ENCODE measurements around the gene PSMF1.

The PSMF1 gene

DNA sequence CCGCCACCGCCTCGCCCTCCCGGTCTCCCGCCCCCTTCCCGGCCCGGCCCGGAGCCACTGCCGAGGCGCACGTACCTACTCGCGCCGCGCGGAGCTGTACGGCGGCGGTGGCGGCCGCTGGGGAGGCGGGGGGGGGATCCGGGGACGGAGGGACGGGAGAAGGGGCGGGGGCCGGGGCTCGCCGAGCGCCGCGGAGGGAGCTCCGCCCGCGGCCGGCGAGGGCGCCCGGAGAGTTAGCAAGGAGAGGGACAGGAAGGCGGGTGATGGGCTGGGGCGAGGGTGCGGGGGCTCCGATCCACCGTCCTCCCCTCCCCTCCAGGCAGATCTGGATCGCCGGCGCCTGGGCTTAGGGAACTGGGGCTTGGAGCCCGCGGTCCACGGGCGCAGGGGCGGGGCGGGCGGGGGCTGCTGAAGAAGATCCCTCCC lies 66.9 kb downstream of the PSMF1 start:
- peaks cover 10% of the 10 kb centered on the region for H3K4me1 Mint-ChIP-seq (ENCODE audit: low read depth)
- no peak overlapping the region for H3K27ac Mint-ChIP-seq
- H3K36me3 Mint-ChIP-seq (ENCODE audit: low read depth), result no peaks in the 10 kb centered on the region
- H3K27me3 Mint-ChIP-seq (ENCODE audit: low read depth), result peaks cover 39% of the 10 kb centered on the region
- H3K9me3 Mint-ChIP-seq, result no peaks in the 10 kb centered on the region
- H3K4me3 Mint-ChIP-seq, result no peak overlapping the region

DNA sequence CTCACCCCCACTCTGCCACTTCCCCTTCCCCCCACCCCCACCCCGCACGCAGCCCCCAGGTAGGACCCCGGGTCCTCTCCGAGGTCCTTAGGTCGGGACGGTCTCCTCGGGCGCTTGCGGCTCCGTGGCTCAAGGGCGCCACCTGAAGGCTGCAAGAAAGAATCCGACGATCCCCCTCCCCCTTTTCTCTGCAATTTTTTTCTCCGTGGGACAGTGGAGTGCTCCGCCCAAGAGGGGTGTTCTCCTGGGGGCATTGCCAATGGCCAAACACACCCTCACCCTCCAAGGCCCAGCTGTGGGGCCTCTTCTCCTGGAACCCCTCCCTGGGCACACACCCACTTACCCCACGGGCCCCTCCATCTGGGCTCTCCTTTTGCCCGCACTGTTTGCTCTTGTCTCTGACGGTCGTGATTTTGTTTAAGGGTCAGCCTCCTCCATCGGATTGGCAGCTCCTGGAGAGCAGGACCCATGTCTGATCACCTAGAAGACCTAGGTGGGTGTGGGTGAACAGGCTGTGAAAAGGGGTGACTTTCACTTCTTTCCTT lies 67.5 kb downstream of the PSMF1 start:
- Mint-ChIP-seq H3K27ac (no peak overlapping the region), H3K27me3 (ENCODE audit: low read depth) (peaks cover 39% of the 10 kb centered on the region), H3K4me3 (peak overlapping the region; percentile 68), H3K4me1 (ENCODE audit: low read depth) (peaks cover 10% of the 10 kb centered on the region), H3K9me3 (no peaks in the 10 kb centered on the region), H3K36me3 (ENCODE audit: low read depth) (no peaks in the 10 kb centered on the region)

DNA sequence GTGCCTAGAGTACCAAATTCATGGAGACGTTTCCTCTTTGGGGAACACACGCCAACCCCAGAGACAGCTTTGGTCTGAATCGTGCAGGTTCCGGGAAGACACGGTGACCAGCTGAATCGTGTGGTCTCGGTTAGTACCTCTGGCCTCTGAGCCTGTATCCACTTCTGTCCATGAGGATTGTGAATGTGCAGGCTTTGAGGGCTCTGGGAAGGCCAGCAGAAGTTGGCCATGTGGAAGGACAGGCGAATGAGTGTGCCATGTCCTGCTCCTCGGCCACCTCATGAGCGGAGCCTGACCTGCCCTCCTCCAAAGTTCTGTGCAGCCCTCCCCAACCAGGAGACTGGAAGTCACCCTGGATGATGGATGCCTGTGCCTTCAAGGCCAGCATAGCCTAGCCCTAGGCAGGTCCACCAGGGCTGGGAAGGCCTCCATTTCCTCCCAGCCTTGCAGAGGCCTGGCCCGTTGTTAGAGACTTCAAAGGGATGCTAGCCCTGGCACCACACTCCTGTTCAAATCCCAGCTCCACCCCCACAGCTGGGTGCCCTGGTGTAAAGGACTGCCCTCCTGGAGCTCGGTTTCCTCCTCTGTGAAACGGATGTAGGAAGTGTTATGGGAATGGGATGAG lies 68.1 kb downstream of the PSMF1 start:
- Mint-ChIP-seq H3K4me3 (no peak overlapping the region), H3K36me3 (ENCODE audit: low read depth) (no peaks in the 10 kb centered on the region), H3K27me3 (ENCODE audit: low read depth) (peaks cover 39% of the 10 kb centered on the region), H3K9me3 (no peaks in the 10 kb centered on the region), H3K27ac (no peak overlapping the region), H3K4me1 (ENCODE audit: low read depth) (peaks cover 10% of the 10 kb centered on the region)

DNA sequence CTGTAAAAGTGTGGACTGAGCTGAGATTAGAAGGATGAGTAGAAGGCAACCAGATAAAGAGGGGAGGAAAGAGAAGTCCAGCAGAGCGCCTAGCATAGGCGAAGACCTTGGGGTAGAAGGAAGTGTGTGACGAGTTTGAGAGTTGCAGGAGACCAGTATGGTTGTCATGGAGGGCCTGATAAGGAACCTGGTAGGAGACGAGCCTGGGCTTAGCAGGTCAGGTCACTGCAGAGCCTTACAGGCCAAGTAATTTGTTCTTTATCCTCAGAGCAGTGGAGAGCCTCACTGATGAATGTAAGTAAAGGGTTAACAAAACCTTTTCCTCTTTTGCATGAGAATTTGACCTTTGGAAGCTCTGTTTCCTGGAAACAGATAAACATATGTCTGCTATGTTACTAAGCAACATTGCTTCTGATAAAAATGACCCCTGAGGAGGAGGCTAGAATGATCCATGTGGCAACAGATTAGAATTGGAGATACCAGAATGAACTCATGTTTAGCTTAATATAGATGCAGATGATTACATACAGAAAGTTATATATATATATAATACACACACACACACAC lies 69.3 kb downstream of the PSMF1 start:
- H3K4me3 Mint-ChIP-seq, result no peak overlapping the region
- no peaks in the 10 kb centered on the region for H3K9me3 Mint-ChIP-seq
- H3K27me3 Mint-ChIP-seq (ENCODE audit: low read depth), result peaks cover 39% of the 10 kb centered on the region
- H3K27ac Mint-ChIP-seq, result no peak overlapping the region
- peaks cover 10% of the 10 kb centered on the region for H3K4me1 Mint-ChIP-seq (ENCODE audit: low read depth)
- no peaks in the 10 kb centered on the region for H3K36me3 Mint-ChIP-seq (ENCODE audit: low read depth)

DNA sequence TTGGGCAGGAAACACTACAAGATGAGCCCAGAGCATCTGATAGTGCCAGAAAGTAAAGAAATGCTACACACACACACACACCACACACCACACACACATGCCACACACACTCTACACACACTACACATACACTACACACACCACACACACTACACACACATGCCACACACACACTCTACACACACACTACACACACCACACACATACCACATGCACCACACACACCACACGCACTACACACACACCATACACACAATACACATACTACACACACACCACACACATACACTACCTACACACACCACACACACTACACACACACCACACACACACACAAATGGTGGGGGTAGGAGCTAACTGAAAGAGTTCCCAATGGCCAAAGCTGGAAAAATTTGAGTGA lies 69.9 kb downstream of the PSMF1 start:
- Mint-ChIP-seq H3K27me3 (ENCODE audit: low read depth) (peaks cover 36% of the 10 kb centered on the region), H3K4me1 (ENCODE audit: low read depth) (peaks cover 10% of the 10 kb centered on the region), H3K36me3 (ENCODE audit: low read depth) (no peaks in the 10 kb centered on the region), H3K9me3 (no peaks in the 10 kb centered on the region), H3K27ac (no peak overlapping the region), H3K4me3 (no peak overlapping the region)

DNA sequence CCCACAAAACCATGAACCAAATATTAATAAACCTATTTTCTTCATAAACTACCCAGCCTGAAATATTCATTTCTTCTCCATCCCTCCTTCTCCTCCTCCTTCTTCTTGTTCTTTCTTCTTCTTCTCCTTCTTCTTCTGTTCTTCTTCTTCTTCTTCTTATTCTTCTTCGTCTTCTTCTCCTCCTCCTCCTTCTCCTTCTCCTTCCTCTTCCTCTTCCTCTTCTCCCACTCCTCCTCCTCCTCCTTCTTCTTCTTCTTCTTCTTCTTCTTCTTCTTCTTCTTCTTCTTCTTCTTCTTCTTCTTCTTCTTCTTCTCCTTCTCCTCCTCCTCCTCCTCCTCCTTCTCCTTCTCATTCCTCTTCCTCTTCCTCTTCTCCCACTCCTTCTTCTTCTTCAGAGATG lies 71.4 kb downstream of the PSMF1 start:
- Mint-ChIP-seq H3K27me3 (ENCODE audit: low read depth) (peaks cover 21% of the 10 kb centered on the region), H3K9me3 (no peaks in the 10 kb centered on the region), H3K4me1 (ENCODE audit: low read depth) (peaks cover 4% of the 10 kb centered on the region), H3K27ac (no peak overlapping the region), H3K4me3 (no peak overlapping the region), H3K36me3 (ENCODE audit: low read depth) (no peaks in the 10 kb centered on the region)

DNA sequence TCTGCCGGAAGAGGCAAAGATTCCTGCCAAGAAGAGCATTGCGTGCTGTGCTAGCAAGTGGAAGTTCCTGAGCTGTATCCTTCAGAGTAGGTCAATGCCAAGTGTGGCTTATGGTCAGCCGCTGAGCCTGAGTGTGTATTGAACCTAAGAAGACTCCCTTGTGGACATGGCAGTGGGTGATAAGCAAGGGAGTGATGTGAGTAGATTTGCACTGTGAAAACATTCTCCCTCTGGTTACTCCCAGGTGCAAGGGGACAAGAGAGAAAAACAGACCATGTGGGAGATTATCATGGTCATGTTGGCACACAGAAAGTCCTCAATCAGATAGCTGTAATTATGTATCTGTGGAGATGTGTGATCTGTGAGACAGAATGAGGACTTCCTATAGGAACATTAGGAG lies 72.4 kb downstream of the PSMF1 start:
- no peaks in the 10 kb centered on the region for H3K36me3 Mint-ChIP-seq (ENCODE audit: low read depth)
- H3K27ac Mint-ChIP-seq, result no peak overlapping the region
- H3K4me3 Mint-ChIP-seq, result no peak overlapping the region
- H3K4me1 Mint-ChIP-seq (ENCODE audit: low read depth), result peaks cover 3% of the 10 kb centered on the region
- peaks cover 20% of the 10 kb centered on the region for H3K27me3 Mint-ChIP-seq (ENCODE audit: low read depth)
- no peaks in the 10 kb centered on the region for H3K9me3 Mint-ChIP-seq

DNA sequence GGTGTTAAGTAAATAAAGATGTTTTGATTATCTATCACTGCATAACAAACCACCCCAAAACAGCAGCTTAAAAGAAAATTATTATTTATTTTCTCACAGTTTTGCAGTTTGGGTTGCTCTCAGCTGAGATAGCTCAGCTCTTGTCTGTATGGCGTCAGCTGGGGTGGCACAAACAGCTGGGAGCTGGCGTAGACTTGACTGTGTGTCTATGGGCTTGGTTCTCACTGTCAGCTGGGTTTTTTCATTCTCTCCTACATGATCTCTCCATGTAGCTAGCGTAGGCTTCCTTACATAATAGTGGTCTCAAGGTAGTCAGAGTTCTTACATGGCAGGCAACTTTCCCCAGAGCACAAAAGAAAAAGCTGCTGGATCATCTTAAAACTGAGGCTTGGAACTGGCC lies 72.9 kb downstream of the PSMF1 start:
- no peaks in the 10 kb centered on the region for H3K4me1 Mint-ChIP-seq (ENCODE audit: low read depth)
- H3K27me3 Mint-ChIP-seq (ENCODE audit: low read depth), result peaks cover 15% of the 10 kb centered on the region
- no peaks in the 10 kb centered on the region for H3K36me3 Mint-ChIP-seq (ENCODE audit: low read depth)
- no peak overlapping the region for H3K4me3 Mint-ChIP-seq
- H3K27ac Mint-ChIP-seq, result no peak overlapping the region
- no peaks in the 10 kb centered on the region for H3K9me3 Mint-ChIP-seq

DNA sequence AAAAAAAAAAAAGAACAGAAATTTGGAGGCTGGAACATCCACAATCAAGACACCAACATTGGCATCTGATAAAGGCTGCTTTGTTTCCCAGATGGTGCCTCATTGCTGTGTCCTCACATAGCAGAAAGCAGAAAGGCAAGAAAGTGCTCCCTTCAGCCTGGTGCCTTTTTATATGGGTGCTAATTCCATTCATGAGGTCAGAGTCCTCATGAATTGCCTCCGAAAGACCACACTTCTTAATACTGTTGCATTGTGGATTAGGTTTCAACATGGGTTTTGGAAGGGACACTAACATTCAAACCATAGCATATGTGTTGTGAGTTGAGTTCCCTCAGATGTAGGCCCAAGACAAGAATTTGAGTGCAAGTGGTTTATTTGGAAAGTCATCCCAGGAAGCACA lies 76.8 kb downstream of the PSMF1 start:
- H3K4me3 Mint-ChIP-seq, result no peak overlapping the region
- H3K27ac Mint-ChIP-seq, result no peak overlapping the region
- H3K4me1 Mint-ChIP-seq (ENCODE audit: low read depth), result peaks cover 6% of the 10 kb centered on the region
- H3K9me3 Mint-ChIP-seq, result no peaks in the 10 kb centered on the region
- H3K27me3 Mint-ChIP-seq (ENCODE audit: low read depth), result peaks cover 3% of the 10 kb centered on the region
- no peaks in the 10 kb centered on the region for H3K36me3 Mint-ChIP-seq (ENCODE audit: low read depth)

DNA sequence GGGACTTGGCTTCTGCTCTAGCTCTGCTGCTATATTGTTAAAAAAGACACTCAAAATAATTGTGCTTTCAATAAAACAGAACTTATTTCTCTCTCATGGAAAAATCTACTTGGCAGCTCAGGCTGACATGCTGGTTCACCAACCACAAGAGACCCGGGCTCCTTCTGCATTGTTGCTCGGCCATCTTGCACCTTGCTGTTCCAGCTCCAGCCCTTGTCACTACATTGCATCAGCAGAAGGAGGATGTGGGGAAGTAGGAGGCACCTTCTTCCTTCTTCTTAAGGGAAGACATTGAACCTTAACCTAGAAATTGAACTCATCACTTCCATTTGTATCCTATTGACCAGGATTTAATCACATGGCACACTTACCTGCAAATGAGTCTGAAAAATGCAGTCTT lies 78.2 kb downstream of the PSMF1 start:
- Mint-ChIP-seq H3K27me3 (ENCODE audit: low read depth) (peaks cover 3% of the 10 kb centered on the region), H3K36me3 (ENCODE audit: low read depth) (no peaks in the 10 kb centered on the region), H3K27ac (no peak overlapping the region), H3K4me1 (ENCODE audit: low read depth) (peaks cover 8% of the 10 kb centered on the region), H3K4me3 (no peak overlapping the region), H3K9me3 (no peaks in the 10 kb centered on the region)

DNA sequence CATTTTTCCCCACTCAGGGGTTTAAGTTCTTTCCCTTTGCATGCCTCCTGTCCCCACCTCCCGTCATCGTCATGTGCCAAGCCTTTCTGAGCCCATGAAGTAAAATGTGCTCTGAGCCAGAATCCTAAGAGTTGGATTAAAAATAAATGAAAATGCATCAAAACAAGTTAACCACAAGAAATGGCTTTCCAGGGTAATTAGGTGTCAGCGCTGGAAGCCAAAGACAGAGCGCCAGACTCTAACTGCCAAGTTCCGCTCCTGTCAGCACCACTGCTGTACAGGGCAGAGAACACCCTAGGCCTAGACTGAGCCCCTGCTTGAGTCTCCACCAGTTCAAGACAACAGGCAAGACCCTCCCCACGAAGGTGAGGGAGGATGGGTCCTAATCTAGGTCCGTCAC lies 79.4 kb downstream of the PSMF1 start:
- no peaks in the 10 kb centered on the region for H3K9me3 Mint-ChIP-seq
- peaks cover 3% of the 10 kb centered on the region for H3K27me3 Mint-ChIP-seq (ENCODE audit: low read depth)
- peaks cover 8% of the 10 kb centered on the region for H3K4me1 Mint-ChIP-seq (ENCODE audit: low read depth)
- H3K27ac Mint-ChIP-seq, result no peak overlapping the region
- no peaks in the 10 kb centered on the region for H3K36me3 Mint-ChIP-seq (ENCODE audit: low read depth)
- no peak overlapping the region for H3K4me3 Mint-ChIP-seq

DNA sequence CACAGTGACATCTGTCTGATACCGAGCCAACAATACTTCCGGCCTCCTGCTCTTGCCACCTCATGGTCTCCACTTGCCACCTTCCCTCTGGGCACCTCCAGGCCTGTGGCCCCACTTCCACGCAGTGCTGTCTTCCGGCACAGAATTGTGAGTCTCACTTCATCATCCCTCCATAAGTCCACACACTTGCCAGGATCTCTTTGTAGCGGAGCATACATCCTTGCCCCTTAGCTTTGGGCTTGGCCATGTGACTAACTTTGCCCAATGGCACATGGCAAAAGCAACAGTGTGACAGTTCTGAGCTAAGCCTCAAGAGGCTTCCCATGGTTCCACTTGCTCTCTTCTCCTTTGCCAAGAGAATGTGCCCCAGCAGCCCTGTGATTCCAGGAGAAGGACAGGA lies 80.3 kb downstream of the PSMF1 start:
- no peaks in the 10 kb centered on the region for H3K27me3 Mint-ChIP-seq (ENCODE audit: low read depth)
- no peaks in the 10 kb centered on the region for H3K9me3 Mint-ChIP-seq
- peaks cover 8% of the 10 kb centered on the region for H3K4me1 Mint-ChIP-seq (ENCODE audit: low read depth)
- H3K4me3 Mint-ChIP-seq, result no peak overlapping the region
- H3K36me3 Mint-ChIP-seq (ENCODE audit: low read depth), result no peaks in the 10 kb centered on the region
- no peak overlapping the region for H3K27ac Mint-ChIP-seq

DNA sequence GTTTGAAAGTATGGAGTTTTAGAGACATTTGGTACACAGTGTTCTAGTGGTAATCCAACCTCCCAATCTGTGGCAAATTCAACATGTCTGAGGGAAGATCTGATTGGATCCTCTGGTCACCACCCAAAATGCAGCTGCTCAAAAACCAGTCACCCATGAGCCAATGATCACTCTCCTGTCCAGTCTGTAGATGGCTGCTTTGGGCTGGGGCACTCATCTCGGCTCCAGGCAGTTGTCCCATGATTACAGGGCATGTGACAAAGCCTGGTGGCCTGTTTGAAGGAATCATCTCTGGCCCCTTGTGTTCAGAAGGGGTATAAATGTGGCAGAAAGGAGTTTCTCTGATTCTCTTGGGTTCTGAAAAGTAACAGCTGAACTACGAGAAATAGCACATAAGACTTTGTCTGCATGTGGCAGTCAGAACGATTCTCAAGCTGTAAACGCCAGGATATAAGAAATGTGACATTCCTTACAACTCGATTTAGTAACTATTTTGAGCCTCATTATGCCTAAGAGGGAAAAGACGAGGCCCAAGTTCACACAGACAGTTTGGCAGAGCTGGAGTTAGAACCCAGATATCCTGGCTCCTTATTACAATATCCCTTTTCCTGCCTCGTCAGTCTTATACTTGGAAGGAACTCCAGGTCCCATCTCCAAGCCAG lies 80.9 kb downstream of the PSMF1 start:
- no peaks in the 10 kb centered on the region for H3K9me3 Mint-ChIP-seq
- no peak overlapping the region for H3K4me3 Mint-ChIP-seq
- H3K4me1 Mint-ChIP-seq (ENCODE audit: low read depth), result peaks cover 8% of the 10 kb centered on the region
- no peaks in the 10 kb centered on the region for H3K36me3 Mint-ChIP-seq (ENCODE audit: low read depth)
- H3K27ac Mint-ChIP-seq, result no peak overlapping the region
- H3K27me3 Mint-ChIP-seq (ENCODE audit: low read depth), result no peaks in the 10 kb centered on the region

DNA sequence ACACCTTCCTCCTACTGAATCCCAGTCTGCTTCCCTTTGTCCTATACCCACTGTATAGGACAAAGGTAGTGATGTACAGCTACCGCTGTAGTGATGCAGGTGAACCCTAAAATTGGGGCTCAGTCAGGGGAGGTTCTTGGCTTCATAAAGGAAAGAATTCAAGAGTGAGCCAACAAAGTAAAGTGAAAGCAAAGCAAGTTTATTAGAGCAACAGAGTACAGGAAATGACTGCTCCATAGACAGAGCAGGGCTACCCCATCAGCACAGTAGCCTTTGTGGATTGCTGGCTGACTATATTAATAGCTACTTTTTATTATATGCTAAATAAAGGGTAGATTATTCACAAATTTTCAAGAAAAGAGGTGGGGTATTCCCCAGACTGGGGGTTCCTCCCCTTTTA lies 81.6 kb downstream of the PSMF1 start:
- peaks cover 8% of the 10 kb centered on the region for H3K4me1 Mint-ChIP-seq (ENCODE audit: low read depth)

More for the DNA sequence above, 81.6 kb downstream of the PSMF1 start:
- H3K36me3 Mint-ChIP-seq (ENCODE audit: low read depth), result no peaks in the 10 kb centered on the region
- peak overlapping the region; percentile 5 for H3K27ac Mint-ChIP-seq
- no peak overlapping the region for H3K4me3 Mint-ChIP-seq
- no peaks in the 10 kb centered on the region for H3K27me3 Mint-ChIP-seq (ENCODE audit: low read depth)
- H3K9me3 Mint-ChIP-seq, result no peaks in the 10 kb centered on the region

Data from T-helper 1 cell treated with Interleukin-12 subunit alpha and Interleukin-12 subunit beta and Interleukin-4 antibody, amounts not matched to agents 30 μg/mL and 1 μg/mL, for 36 hours (primary cell).